ENCODE data around the gene ANXA7.
"Not testable (repeated sequence)": the region's sequence is repeated elsewhere in the genome, so short reads cannot be mapped to it uniquely, and the experiment has no call there.

ANXA7 gene

GRCh38 chr10:73407495-73407894 is 6.4 kb downstream of the ANXA7 start:
- DNase-seq, result no peak

DNA sequence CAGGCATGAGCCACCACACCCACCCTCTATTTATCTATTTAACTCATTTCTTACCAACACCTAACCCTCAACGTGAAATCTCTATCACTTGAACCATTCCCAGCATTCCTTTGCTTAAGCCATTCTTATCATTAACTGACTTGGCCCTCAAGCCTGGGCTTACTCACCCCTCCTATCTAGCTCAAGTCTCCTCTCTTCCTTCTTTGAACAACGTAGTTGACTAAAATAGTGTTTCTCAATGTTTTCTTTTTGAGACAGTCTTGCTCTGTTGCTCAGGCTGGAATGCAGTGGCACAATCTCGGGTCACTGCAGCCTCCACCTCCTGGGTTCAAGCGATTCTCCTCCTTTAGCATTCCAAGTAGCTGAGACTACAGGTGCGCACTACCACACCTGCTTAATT is 7.0 kb downstream of the ANXA7 start:
- DNase-seq, result no peak

GRCh38 chr10:73405556-73405955 is 8.3 kb downstream of the ANXA7 start:
- no peak for DNase-seq

DNA sequence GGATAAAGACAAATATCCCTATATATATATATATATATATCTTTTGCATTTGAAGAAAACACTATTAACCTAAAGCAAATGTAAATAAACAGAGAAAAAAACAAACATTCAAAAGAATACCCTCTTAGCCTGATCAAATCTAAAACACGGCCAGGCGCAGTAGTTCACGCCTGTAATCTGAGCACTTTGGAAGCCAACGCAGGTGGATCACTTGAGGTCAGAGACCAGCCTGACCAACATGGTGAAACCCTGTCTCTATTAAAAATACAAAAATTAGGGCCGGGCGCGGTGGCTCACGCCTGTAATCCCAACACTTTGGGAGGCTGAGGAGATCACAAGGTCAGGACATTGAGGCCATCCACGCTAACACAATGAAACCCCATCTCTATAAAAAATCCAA is 9.2 kb downstream of the ANXA7 start:
- DNase-seq, result no peak

DNA sequence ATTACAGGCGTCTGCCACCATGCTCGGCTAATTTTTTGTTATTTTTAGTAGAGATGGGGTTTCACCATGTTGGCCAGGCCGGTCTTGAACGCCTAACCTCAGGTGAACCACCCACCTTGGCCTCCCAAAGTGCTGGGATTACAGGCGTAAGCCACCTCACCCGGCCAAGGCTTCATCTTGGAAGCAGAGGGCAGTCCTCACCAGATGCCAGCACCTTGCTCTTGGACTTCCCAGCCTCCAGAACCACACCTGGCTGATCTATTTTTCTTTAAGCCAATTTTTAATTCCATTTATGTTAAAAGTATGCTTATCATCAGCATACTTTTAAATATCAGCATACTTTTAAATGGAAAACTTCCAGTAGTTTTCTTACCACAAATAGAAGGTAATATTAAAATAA is 12.2 kb downstream of the ANXA7 start:
- no peak for DNase-seq

- no peak for DNase-seq
Measured at GRCh38 chr10:73399063-73399462, 14.8 kb downstream of the ANXA7 start.

DNA sequence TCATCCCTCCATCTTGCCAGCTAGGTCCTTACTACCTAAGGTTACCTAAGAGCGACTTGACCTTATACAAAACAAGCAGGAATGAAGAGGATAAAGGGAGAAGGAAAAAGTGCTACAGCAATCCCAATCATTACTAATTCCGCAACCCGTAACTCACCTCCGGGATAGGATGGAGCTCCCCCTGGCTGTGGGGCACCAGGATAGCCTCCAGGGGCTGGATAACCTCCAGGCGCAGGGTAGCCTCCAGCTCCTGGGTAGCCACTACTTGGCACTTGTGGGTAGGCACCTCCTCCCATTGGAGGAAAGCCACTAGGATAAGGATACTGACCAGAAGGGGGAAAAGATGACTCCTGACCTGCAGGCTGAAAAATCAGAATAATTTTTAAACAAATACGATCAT is 15.8 kb downstream of the ANXA7 start:
- no peak for DNase-seq

GRCh38 chr10:73394325-73394724 is 19.5 kb downstream of the ANXA7 start:
- DNase-seq, result not testable (repeated sequence)

DNA sequence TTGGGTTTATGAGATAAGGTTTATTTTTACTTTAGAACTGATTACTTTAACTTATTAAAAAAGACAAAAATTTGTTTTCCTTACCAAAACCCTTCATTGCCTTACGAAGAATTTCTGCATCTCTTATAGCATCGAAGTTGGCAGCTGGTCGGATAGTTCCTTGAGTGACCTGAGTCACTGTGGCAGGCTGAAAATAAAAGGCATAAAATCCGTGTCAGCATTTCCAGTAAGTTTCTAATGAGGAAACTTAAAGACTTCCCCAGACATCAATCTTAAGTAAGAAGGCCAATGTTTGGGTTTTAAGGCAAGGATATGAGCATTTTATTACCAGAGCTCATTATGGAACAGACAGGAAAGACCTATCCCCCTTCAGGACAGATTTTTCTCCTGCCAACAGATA is 25.6 kb downstream of the ANXA7 start:
- DNase-seq, result no peak

DNA sequence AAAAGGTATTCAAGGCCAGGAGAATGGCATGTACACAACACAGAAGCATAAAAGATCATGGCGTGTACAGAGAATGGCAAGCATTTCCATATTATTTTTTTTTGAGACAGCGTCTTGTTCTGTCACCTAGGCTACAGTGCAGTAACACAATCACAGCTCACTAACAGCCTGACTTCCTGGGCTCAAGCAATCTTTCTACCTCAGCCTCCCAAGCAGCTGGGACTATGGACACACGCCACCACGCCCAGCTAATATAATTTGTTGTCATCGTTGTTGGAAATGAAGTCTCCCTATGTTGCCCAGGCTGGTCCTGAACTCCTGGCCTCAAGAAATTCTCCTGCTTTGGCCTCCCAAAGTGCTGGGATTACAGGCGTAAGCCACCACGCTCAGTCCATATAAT is 27.3 kb downstream of the ANXA7 start:
- no peak for DNase-seq

DNA sequence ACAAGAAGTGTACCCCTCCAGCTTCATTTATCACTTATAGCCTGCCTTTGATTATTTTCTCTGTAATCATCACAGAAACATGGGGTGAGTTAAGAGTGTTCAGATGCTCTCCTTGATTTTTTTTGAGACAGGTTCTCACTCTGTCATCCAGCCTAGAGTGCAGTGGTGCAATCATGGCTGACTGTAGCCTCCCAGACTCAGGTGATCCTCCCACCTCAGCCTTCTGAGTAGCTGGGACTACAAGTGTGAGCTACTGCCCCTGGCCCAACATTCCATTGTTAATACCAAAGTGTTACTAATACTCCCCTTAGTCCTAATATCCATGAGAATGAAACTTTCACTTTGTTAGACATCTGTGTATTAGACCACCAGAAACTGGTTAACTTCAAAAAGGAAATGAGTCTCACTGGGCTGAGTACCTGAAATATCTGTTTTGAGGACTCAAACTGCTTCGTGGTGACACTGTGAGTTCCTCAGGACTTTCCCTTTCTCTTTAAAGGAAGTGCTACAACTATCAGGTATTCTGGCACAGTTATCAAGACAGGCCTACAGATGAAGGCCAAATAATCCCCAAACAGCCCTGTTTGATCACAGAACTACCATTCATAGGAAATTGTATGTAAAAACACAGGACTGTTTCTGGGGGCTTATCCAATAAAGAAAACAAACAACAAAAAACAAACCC is 34.7 kb downstream of the ANXA7 start:
- no peak for DNase-seq

GRCh38 chr10:73376679-73377078 is 37.2 kb downstream of the ANXA7 start:
- no peak for DNase-seq

- DNase-seq, result no peak
Measured at GRCh38 chr10:73368238-73368637, 45.6 kb downstream of the ANXA7 start.

DNA sequence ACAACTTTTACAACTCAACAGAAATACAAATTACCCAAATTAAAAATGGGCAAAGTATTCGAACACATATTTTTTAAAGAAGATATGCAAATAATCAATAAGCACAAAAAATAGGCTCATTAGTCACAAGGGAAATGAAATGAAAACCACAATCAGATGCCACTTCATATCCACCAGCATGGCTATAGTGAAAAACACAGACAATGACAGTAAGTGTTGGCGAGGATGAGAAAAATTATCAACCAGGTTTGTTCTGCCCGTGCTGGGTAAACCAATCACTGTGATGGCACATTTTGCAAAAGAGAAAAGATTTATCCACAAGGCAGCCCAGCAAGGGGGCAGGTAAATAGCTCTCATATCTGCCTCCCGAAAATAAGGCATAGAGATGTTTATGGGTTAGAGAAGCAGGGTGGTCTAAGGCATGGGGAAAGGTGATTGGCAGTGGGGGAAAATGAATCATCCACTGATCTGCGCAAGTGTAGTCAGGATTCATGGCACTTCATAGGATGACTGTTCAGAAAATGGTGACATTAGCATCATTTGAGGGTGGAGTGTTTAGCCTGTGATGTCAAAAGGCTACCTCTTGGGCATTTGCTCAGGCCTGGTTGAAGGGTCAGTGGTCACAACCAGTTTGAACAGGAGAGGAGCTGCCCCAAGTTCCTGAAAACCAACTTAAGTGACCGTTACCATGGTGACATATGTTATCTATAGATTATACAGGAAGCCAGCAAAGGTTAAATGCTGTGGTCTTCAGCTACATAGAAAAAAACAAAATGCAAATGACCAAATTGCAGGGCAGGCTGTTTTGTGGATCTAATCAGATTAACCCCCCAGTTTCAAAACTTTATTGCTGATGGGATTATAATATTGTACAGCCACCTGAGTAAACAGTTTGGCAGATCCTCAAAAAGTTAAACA is 47.2 kb downstream of the ANXA7 start:
- DNase-seq, result no peak

DNA sequence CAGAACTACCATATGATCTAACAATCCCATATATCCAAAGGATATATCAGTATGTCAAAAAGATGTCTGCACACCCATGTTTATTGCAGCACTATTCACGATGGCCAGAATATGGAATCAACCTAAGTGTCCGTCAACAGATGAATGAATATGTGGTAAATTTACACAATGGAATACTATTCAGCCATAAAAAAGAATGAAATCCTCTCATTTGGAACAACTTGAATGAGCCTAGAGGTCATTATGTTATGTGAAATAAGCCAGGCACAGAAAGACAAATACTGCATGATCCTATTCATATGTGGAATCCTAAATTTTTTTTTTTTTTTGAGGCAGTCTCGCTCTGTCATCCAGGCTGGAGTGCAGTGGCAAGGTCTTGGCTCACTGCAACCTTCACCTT is 48.9 kb downstream of the ANXA7 start:
- DNase-seq, result no peak

GRCh38 chr10:73359492-73359891 is 54.4 kb downstream of the ANXA7 start:
- peak in 1 of 3 experiments; percentile 27 for DNase-seq

GRCh38 chr10:73358331-73359279 is 55.3 kb downstream of the ANXA7 start, which contains the start of gene CFAP70:
CFAP70 (minus strand) TSS chr10:73358864; CDS start chr10:73354796, 4,068 bp downstream.
- DNase-seq, result peak; percentile 93 to 97 (median 93)

- no peak for DNase-seq
Measured at GRCh38 chr10:73357821-73358220, 56.0 kb downstream of the ANXA7 start.

DNA sequence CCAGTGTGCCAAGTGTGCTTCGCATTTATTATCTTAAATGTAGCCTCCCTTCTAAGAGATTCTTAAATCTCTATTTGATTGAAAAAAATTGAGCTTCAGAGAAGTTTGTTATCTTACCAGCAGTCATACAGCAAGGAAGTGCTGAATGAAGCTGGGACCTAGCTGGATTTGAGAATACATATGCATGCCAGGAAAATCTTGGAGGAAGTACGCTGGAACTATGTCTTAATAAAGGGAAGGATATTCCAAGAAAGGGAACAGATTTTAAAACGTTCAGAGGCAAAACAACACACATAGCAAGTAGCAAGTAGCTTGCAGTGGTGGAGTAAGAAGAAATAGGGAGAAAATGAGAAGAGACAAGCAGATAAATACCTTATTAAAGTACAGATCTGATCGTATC is 56.7 kb downstream of the ANXA7 start:
- DNase-seq, result no peak

DNA sequence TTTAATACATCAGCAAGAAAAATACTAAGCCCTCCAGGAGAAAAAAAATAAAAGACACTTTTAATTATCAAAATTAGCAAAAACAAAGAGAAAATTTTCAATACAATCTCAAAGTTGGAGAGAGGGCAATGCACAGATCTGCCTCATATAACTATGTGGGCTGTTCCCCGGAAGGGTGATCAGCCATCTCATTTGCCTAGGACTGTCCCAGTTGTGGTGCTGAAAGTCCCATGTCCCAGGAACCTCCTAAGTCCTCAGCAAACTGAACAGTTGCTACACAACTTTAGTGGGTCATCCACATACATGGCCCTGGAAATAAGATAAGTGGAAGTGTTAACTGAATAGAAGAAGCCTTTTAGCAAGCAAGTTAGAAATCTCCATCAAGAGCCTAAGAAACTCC is 69.6 kb downstream of the ANXA7 start:
- DNase-seq, result no peak

DNA sequence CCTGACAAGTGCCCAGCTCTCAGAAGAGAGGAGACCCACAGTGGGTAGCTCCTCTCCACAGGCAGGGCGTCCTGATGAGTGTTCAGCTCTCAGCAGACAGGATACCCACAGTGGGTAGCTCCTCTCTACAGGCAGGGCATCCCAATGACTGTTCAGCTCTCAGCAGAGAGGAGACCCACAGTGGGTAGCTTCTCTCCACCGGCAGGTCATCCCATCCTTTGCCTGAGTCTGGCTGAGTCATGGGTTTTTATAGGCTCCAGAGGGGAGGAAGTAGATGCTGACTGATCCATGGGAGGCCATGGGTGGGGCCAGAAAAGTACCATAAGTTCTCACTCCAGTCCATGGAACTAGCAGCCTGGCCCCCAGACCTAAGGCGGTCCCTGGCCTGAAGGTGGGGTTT is 73.7 kb downstream of the ANXA7 start:
- no peak for DNase-seq

DNA sequence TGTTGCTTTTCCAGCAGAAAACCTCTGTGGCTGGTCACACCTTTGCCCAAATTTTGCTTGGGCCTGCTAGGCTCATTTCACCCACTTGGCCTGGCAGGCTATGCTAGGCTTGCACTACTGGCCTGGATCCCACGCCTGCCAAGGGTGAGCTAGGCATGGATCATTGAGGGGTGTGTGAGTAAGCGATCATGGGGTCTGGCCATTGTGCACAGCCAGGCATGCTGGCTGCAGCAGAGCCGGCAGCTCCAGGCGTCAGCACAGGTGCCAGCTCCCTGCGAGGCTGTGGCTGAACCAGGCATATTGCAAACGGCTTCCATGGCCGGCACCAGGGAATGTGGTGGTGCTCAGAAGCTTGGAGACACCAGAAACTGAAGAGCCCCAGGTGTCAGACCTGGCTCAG is 74.4 kb downstream of the ANXA7 start:
- DNase-seq, result no peak

GRCh38 chr10:73338801-73339368 is 75.0 kb downstream of the ANXA7 start:
- DNase-seq, result no peak

All from NCI-H1417 (cell line).